ENCODE measurements around the gene HOMER2. TPM values are rescaled to one million over a fixed set of nuclear protein-coding genes. Genes with fewer than 3 reads are reported as not detected.

Gene HOMER2
- total and polyA plus RNA-seq, 2 donors (not counting 1 experiment from before 2014, with no cell fraction given): 1.1 to 9.9 TPM

GRCh38 chr15:82999426-82999825, 46.9 kb upstream of the HOMER2 start:
- TF ChIP-seq EZH2 (IDR thresholded peaks at IDR 0.05; ENCODE audit: low read length, missing control alignments) (no peak), CTCF (conservative IDR thresholded peaks at IDR 0.05 in 1 of 2, IDR thresholded peaks at IDR 0.05 in 1 of 2; ENCODE audit: low read depth in 1 of 2, low read length in 2 of 2) (no peak)
- Histone ChIP-seq H2AFZ (ENCODE audit: low read length) (no peak overlapping the region), H3K27ac (ENCODE audit: insufficient read depth, low read length) (no peak overlapping the region), H3K36me3 (ENCODE audit: control insufficient read depth, insufficient read depth, low read length) (no peaks in the 10 kb centered on the region), H3K9me3 (ENCODE audit: control insufficient read depth, insufficient read depth, low read depth, low read length) (no peaks in the 10 kb centered on the region), H3K4me2 (ENCODE audit: extremely low read depth, insufficient read depth, low read length) (no peak overlapping the region), H3K79me2 (ENCODE audit: control insufficient read depth, insufficient read depth, low read length) (no peaks in the 10 kb centered on the region), H3K4me1 (ENCODE audit: control insufficient read depth, extremely low read depth, insufficient read depth, low read length) (no peaks in the 10 kb centered on the region), H3K27me3 (ENCODE audit: control insufficient read depth, insufficient read depth, low read length) (no peaks in the 10 kb centered on the region), H4K20me1 (ENCODE audit: control insufficient read depth, extremely low read depth, insufficient read depth, low read length) (no peaks in the 10 kb centered on the region), H3K9ac (ENCODE audit: insufficient read depth, low read length) (no peak overlapping the region), H3K4me3 (replicated peaks in 1 of 4; ENCODE audit: control extremely low read depth in 1 of 4, insufficient read depth in 1 of 4, low read depth in 3 of 4, low read length in 4 of 4) (no peak overlapping the region)
- DNase-seq (ENCODE audit: low read depth in 2 of 2): no peak

- Histone ChIP-seq H3K4me3 (replicated peaks in 1 of 4; ENCODE audit: control extremely low read depth in 1 of 4, insufficient read depth in 1 of 4, low read depth in 3 of 4, low read length in 4 of 4) (no peak overlapping the region), H3K4me2 (ENCODE audit: extremely low read depth, insufficient read depth, low read length) (no peak overlapping the region), H3K79me2 (ENCODE audit: control insufficient read depth, insufficient read depth, low read length) (no peaks in the 10 kb centered on the region), H3K27me3 (ENCODE audit: control insufficient read depth, insufficient read depth, low read length) (no peaks in the 10 kb centered on the region), H2AFZ (ENCODE audit: low read length) (no peak overlapping the region), H3K4me1 (ENCODE audit: control insufficient read depth, extremely low read depth, insufficient read depth, low read length) (no peaks in the 10 kb centered on the region), H4K20me1 (ENCODE audit: control insufficient read depth, extremely low read depth, insufficient read depth, low read length) (no peaks in the 10 kb centered on the region), H3K9me3 (ENCODE audit: control insufficient read depth, insufficient read depth, low read depth, low read length) (no peaks in the 10 kb centered on the region), H3K27ac (ENCODE audit: insufficient read depth, low read length) (no peak overlapping the region), H3K9ac (ENCODE audit: insufficient read depth, low read length) (no peak overlapping the region), H3K36me3 (ENCODE audit: control insufficient read depth, insufficient read depth, low read length) (no peaks in the 10 kb centered on the region)
- no peak for DNase-seq (ENCODE audit: low read depth in 2 of 2)
- TF ChIP-seq CTCF (conservative IDR thresholded peaks at IDR 0.05 in 1 of 2, IDR thresholded peaks at IDR 0.05 in 1 of 2; ENCODE audit: low read depth in 1 of 2, low read length in 2 of 2) (no peak), EZH2 (IDR thresholded peaks at IDR 0.05; ENCODE audit: low read length, missing control alignments) (no peak)
These were observed 43.4 kb upstream of the HOMER2 start for GRCh38 chr15:82995938-82996337.

- H3K27ac ChIP-seq (ENCODE audit: insufficient read depth, low read length): no peak overlapping the region
- H3K27me3 ChIP-seq (ENCODE audit: control insufficient read depth, insufficient read depth, low read length): no peaks in the 10 kb centered on the region
- no peak for DNase-seq (ENCODE audit: low read depth in 2 of 2)
- H2AFZ ChIP-seq (ENCODE audit: low read length): no peak overlapping the region
- H3K9ac ChIP-seq (ENCODE audit: insufficient read depth, low read length): no peak overlapping the region
- TF ChIP-seq EZH2 (IDR thresholded peaks at IDR 0.05; ENCODE audit: low read length, missing control alignments) (no peak), CTCF (conservative IDR thresholded peaks at IDR 0.05 in 1 of 2, IDR thresholded peaks at IDR 0.05 in 1 of 2; ENCODE audit: low read depth in 1 of 2, low read length in 2 of 2) (no peak)
- H3K4me1 ChIP-seq (ENCODE audit: control insufficient read depth, extremely low read depth, insufficient read depth, low read length): no peaks in the 10 kb centered on the region
- H3K36me3 ChIP-seq (ENCODE audit: control insufficient read depth, insufficient read depth, low read length): no peaks in the 10 kb centered on the region
- H3K79me2 ChIP-seq (ENCODE audit: control insufficient read depth, insufficient read depth, low read length): no peaks in the 10 kb centered on the region
- no peaks in the 10 kb centered on the region for H3K9me3 ChIP-seq (ENCODE audit: control insufficient read depth, insufficient read depth, low read depth, low read length)
- H3K4me2 ChIP-seq (ENCODE audit: extremely low read depth, insufficient read depth, low read length): no peak overlapping the region
- H4K20me1 ChIP-seq (ENCODE audit: control insufficient read depth, extremely low read depth, insufficient read depth, low read length): no peaks in the 10 kb centered on the region
- no peak overlapping the region for H3K4me3 ChIP-seq (replicated peaks in 1 of 4; ENCODE audit: control extremely low read depth in 1 of 4, insufficient read depth in 1 of 4, low read depth in 3 of 4, low read length in 4 of 4)
These were observed 42.6 kb upstream of the HOMER2 start for GRCh38 chr15:82995076-82995475.

All from fibroblast of lung (primary cell).